Measurements from ENCODE around the gene TIGIT. TPM values are rescaled to one million over a fixed set of nuclear protein-coding genes. Genes with fewer than 3 reads are reported as not detected.
A peak's percentile ranks its signal among the peaks of the same experiment; 100 is the strongest.

Gene TIGIT
- total and polyA plus RNA-seq, 10 of the 15 experiments (the other 5 are each of a cell fraction or from before 2014, with no cell fraction given) = 0.08 to 4.7 (median 0.94) TPM

DNA sequence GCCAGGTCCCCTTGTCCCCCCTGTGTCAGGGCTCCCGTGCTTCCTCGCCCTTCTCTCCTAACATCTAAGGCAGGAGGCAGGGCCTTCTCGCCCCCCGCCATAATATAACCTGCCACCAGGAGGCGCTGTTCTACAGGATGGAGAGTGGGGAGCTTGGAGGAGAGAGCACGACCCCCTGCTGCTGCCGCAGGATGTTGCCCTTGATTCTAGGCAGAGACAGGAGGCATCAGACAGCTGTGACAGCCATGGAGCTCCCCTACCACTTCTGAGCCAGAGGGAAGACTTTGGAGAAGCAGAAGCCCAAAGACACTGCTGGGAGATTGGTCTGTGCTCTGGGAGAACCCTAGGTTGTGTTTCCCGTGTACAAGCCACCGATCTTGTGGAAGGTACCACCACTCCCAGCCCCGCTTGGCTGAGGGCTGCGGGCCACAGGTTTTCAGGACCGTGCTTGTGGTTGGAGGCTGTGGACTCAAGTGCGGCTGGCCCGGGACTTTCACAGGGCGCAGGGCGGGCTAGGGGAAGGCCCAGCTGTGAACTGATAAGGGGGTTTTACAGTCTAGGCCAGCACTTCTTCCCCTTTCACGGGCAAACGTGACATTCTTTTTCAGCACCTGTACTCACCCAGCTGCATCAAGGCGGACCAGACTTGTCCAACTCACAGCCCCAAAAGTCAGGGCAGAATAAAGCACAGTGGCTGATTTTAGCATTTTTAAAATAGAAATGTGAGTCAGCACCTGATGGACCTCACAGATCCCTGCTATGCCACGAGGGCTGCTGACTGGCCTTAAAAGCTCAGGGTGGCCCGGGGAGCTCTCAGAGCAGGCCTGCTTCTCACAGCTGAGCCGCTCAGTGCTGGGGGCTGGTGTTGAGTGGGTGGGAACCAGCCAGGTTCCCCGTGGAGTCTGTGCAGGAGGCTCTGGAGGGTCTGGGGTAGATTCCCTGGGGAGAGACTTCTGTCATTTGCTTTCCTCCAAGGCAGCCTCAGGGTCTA lies 2.6 kb upstream of the TIGIT start (continued):
- TF ChIP-seq, protein P1, sequence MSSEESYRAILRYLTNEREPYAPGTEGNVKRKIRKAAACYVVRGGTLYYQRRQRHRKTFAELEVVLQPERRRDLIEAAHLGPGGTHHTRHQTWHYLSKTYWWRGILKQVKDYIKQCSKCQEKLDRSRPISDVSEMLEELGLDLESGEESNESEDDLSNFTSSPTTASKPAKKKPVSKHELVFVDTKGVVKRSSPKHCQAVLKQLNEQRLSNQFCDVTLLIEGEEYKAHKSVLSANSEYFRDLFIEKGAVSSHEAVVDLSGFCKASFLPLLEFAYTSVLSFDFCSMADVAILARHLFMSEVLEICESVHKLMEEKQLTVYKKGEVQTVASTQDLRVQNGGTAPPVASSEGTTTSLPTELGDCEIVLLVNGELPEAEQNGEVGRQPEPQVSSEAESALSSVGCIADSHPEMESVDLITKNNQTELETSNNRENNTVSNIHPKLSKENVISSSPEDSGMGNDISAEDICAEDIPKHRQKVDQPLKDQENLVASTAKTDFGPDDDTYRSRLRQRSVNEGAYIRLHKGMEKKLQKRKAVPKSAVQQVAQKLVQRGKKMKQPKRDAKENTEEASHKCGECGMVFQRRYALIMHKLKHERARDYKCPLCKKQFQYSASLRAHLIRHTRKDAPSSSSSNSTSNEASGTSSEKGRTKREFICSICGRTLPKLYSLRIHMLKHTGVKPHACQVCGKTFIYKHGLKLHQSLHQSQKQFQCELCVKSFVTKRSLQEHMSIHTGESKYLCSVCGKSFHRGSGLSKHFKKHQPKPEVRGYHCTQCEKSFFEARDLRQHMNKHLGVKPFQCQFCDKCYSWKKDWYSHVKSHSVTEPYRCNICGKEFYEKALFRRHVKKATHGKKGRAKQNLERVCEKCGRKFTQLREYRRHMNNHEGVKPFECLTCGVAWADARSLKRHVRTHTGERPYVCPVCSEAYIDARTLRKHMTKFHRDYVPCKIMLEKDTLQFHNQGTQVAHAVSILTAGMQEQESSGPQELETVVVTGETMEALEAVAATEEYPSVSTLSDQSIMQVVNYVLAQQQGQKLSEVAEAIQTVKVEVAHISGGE (CRISPR knock-in tag; IDR thresholded peaks at IDR 0.05) = peak; percentile 33; the same call in 1 of the 2 replicates
- TF ChIP-seq POLR2A (IDR thresholded peaks at IDR 0.05; ENCODE audit: low read depth, low read length) (peak; percentile 55), BCL11A (IDR thresholded peaks at IDR 0.05; ENCODE audit: low read depth, low read length) (peak; percentile 79), NBN (IDR thresholded peaks at IDR 0.05) (peak; percentile 94), BACH1 (IDR thresholded peaks at IDR 0.05; ENCODE audit: borderline replicate concordance) (peak; percentile 94), IKZF1 (conservative IDR thresholded peaks at IDR 0.05) (peak; percentile 98), FOS (IDR thresholded peaks at IDR 0.05; ENCODE audit: borderline replicate concordance, extremely low read depth, insufficient read length) (no peak), EP300 (IDR thresholded peaks at IDR 0.05; ENCODE audit: borderline replicate concordance in 1 of 2, control insufficient read depth in 1 of 2, low read depth in 2 of 2, low read length in 2 of 2) (peak; percentile 60 to 79; a peak in 2 of 4 replicates), EED (IDR thresholded peaks at IDR 0.05; ENCODE audit: low read depth) (peak; percentile 97), IKZF2 (IDR thresholded peaks at IDR 0.05) (peak; percentile 97), SMAD1 (IDR thresholded peaks at IDR 0.05; ENCODE audit: low read depth, partially characterized antibody) (no peak), BMI1 (IDR thresholded peaks at IDR 0.05; ENCODE audit: borderline replicate concordance) (peak; percentile 57; the same call in 1 of the 2 replicates), IRF4 (IDR thresholded peaks at IDR 0.05; ENCODE audit: low read depth, low read length) (peak; percentile 18; the same call in 1 of the 2 replicates), PML (IDR thresholded peaks at IDR 0.05; ENCODE audit: low read length) (peak; percentile 69; the same call in 1 of the 2 replicates), RAD51 (IDR thresholded peaks at IDR 0.05) (no peak; the same call in 1 of the 2 replicates), RELA (IDR thresholded peaks at IDR 0.05; ENCODE audit: borderline replicate concordance, partially characterized antibody) (peak; percentile 86), MTA3 (IDR thresholded peaks at IDR 0.05; ENCODE audit: borderline replicate concordance, low read length) (no peak), PAX5 (IDR thresholded peaks at IDR 0.05; ENCODE audit: borderline replicate concordance, low read depth, low read length) (peak; percentile 88)
- TF ChIP-seq, protein P2, sequence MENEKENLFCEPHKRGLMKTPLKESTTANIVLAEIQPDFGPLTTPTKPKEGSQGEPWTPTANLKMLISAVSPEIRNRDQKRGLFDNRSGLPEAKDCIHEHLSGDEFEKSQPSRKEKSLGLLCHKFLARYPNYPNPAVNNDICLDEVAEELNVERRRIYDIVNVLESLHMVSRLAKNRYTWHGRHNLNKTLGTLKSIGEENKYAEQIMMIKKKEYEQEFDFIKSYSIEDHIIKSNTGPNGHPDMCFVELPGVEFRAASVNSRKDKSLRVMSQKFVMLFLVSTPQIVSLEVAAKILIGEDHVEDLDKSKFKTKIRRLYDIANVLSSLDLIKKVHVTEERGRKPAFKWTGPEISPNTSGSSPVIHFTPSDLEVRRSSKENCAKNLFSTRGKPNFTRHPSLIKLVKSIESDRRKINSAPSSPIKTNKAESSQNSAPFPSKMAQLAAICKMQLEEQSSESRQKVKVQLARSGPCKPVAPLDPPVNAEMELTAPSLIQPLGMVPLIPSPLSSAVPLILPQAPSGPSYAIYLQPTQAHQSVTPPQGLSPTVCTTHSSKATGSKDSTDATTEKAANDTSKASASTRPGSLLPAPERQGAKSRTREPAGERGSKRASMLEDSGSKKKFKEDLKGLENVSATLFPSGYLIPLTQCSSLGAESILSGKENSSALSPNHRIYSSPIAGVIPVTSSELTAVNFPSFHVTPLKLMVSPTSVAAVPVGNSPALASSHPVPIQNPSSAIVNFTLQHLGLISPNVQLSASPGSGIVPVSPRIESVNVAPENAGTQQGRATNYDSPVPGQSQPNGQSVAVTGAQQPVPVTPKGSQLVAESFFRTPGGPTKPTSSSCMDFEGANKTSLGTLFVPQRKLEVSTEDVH (IDR thresholded peaks at IDR 0.05; ENCODE audit: low read depth, partially characterized antibody) = peak; percentile 38
- TF ChIP-seq, protein P3, sequence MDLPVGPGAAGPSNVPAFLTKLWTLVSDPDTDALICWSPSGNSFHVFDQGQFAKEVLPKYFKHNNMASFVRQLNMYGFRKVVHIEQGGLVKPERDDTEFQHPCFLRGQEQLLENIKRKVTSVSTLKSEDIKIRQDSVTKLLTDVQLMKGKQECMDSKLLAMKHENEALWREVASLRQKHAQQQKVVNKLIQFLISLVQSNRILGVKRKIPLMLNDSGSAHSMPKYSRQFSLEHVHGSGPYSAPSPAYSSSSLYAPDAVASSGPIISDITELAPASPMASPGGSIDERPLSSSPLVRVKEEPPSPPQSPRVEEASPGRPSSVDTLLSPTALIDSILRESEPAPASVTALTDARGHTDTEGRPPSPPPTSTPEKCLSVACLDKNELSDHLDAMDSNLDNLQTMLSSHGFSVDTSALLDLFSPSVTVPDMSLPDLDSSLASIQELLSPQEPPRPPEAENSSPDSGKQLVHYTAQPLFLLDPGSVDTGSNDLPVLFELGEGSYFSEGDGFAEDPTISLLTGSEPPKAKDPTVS (IDR thresholded peaks at IDR 0.05; ENCODE audit: low read depth, low read length) = no peak

Data from GM12878 (cell line).